ENCODE measurements around the gene AUH.

AUH gene

DNA sequence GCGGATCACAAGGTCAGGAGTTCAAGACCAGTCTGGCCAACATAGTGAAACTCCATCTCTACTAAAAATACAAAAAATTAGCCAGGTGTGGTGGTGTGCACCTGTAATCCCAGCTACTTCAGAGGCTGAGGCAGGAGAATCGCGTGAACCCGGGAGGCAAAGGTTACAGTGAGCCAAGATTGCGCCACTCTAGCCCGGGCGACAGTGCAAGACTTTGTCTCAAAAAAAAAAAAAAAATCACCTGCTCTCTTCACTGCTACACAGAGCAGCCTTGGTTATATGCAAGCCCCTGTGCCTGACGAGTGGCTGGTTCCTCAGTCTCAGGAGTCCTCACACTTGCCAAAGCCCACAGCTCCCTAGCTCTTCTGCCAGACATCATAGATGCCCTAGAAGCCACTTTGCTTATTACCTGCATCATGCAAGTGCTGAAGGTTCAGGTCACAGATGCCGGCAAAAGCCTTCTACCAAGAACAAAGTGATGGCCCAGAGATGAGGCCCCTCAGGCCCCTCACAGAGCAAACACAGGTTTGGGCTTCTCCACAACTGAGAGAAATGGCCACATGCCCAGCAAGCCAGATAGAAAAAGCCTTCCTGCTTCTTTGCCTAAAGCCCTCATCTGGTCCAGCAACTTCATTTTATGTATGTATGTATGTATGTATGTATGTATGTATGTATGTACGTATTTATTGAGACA lies 176.4 kb downstream of the AUH start:
- no peak for DNase-seq

DNA sequence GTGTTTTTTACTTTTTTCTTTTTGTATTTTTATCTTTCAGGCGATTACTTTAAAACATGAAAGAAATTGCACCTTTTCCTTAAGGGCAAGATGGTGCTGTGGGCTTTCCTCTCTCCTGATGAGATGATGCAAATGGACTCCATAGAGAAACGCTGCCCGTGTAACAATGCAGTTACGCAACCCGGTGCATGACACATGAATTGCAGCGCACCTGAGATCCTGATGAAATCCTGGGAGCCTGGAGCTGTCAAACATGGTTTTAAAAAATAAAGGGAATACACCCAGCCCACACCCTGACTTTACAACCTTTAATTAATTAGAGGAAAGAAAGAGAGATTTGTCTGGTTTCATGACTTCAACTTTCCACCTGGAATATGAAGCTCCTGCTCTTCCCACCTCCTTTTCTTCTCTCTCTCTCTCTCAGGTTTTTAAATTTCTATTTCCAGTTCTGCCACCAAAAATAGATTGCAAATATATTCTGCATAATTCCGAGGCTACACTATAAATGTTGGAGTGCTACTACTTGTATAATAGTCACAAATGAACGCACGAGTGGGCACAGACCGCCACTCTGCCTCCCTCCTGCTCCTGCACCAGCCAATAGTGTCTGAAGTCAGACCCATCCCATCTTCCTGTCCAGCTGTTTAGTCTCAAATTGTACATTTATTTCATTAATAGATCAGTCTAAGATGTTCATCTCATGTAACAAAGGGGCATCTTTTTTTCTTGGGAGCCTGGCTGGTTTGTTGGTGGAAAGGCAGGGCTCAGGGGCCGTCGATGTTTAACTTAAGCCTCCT lies 179.1 kb downstream of the AUH start:
- DNase-seq: no peak

DNA sequence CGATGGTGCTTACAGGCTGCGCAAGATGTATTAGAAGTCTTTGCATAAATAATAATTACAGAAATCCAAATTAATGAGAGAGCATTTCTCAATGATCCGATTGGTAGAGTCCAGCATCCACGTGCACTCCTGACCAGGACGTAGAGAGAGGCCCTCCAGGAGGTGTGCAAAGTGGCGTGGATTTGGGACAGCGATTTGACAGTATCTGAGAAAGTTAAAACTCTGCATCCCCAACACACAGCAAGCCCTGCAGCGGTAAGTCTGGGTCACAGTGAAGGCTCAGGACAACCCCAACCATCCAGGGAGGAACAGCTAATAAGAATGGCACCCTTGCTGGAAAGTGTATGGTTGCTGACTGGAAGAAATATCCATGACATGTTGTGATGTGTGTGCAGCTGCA lies 180.2 kb downstream of the AUH start:
- no peak for DNase-seq

DNA sequence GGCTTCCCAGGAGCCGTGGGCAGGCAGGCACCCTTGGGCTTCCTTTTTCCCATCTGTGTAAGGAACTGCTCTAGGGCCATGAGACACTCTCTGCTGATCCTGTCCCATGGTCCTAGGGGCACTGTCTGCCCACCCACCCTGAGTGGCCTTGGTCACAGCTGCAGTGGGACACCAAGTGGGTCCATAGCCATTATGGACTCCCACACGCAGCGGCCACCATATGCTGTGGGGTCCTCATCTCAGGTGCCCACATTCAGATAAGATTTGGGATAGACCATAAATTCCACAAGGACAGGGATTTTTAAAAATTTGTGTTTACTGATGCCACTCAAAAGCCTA lies 180.8 kb downstream of the AUH start:
- no peak for DNase-seq

DNA sequence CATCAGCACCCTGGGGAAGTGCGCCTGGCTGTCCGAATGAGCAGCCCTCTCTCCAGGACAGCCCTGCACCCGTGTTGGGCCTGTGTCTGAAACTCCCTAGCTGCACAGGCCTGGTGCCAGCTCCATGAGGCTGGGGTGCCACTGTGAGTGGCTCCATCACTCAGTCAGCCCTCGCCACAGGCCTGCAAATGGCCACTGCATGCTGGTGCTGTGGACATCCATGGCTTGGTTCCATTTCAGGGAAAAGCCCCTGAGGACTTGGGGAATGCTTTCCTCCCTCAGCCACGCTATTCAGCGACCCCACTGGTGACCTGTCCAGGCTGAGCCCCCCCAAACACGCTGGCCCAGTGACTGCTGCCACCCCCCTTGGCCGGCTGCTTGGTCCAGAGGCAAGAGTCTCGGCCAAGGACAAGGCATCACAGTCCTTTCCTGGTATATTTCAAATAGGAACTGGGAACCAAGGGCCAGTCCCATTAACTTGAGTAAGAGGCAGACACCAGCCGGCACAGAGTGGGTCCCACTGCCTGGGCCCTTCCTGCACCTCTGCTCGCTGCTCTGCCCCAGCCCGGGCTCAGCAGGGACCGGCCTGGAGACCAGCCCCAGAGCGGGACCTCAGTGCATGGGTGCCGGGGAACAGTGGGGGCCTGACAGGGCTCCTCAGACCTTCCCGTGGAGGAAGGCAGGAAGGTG lies 181.3 kb downstream of the AUH start:
- DNase-seq: no peak

DNA sequence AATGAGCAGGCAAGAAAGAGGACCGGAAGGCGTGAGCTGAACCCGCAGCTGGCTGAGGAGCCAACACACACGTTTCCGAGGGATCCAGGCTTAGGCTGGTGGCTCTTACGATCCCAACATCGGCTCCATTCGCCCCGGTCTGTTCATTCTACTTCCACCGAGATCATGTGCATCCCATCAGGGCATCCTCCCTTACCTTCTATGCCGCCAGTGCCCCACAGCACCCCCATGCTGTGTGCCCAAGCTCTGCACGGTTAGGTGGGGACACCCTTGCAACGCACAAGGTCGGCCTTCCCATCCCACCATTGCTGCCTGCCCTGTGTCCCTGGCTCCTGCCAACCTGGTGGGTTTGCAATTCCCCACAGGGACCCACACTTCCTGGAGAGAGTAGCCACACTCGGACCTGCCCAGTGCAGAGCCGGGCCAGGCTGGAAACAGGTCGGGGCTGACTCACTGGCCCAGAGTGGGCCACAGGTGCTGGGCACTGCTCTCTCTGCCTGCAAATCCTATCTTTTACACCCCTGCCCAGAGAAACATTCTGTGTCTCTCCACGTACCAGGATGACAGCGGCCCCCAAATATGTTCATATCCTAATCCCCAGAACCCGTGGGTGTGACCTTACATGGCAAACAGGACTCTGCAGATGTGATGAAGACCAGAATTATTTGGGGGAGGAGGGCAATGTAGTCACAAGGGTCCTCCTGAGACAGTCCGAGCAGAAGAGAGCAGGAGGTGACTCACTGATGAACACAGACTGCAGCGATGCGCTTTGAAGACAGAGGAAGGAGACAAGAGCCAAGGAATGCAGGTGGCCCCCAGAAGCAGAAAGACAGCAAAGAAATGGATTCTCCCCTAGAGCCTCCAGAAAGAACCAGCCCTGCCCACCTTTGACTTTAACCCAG lies 182.2 kb downstream of the AUH start:
- DNase-seq: no peak

DNA sequence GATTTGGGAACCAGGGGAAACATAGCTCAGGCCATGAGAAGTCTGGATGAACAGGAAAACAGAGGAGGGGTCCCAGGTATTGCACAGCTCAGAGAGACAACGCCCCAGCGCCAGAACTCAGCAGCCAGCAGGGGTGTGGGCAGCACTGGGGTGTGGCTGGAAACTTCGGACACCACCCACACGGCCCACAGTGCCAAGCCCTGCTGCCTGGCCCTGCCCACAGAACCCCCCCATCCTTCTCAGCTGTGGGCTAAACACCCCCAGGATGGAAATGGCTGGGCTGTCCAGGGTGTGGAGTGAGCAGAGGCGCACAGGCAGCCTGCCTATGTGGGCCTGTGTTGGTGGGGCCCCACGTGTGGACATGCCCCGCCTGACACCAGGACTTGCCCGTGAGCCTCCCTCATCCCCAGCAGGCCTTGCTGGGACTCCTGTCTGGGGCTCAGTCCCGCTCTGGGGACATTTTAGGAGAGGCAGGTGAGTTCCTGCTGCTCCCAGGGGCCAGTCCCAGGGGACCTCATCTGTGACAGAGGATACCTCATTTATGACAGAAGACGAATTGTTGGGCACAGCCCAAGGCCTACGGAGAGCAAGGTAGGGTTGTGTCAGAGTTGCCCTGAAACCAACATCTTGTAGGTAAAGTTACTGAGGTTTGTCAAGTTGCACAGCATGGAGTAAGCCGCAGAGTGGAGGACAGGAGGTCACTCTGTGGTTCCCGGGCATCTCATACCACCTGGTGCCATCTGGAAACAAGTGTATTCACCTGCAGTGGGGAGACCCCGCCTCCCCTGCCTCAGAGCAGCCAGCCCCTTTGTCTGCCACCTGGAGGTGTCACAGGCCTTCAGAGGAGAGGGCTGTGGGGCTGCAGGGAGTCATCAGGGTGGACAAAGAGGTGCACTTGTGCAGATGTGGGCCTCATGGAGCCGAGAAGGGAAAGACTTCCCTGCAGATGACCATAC lies 183.2 kb downstream of the AUH start:
- no peak for DNase-seq

DNA sequence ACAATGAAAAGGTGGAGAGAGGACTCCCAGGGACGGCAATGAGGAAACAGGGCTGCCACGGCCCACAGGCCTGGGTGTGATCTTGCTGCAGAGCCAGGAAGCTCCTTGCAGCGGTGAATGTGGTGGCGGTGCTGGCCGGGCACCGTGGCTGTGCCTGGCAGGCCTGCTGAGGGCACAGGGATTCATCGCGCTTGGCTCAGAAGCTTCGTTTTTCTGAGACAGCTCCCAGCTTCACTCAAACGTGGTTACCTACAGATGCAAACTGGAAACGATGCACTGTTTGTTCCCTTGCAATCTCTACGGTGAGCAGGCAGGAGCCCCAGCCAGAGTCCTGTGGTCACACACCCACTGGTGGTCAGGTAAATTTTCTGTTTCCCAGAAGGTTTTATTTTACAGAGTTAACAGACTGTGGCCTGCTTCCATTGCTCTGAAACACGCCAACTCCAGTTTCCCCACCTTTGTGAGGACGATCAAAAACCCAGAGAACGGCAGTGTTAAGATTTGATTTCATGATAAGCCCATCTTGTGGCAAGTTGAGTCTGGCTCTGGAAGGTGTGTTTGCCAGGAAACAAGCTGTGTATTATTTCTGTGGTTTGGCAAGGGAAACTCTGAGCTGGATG lies 183.9 kb downstream of the AUH start:
- no peak for DNase-seq

DNA sequence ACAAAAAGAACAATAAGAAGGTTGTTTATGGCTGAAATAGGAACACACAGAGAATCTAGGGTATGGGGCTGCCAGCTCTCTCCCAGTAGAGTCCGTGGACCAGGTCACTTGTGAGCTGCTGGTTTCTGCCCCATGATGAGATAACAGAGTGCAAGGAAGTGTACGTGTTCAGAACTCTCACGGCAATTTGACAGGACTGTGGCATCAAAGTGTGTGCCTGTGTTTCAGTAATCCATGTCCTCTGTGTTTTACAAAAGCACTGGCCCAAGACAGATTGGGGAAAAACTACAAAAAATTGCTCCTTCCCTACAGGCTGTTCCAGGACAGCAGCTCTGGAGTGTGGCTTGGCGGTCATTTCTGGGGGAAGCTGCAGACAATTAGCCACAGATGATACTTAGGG lies 184.6 kb downstream of the AUH start:
- DNase-seq: no peak

DNA sequence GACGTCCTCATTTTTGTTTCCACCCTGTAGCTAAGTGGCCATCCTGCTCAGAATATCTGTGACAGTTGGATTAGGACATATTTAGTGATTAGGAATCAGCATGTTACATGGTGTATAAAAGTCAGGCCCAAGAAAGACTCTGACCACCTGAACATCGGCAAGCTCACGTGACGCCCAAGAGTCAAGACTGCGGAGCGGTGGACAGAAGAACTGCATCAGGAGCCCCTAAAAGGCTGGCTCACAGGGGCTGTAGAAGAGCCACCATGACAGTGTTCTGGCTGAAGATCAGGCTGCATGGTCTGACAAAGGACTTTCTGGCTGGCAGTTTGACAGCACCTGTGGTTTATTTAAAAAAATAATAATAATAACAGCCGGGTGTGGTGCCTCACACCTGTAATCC lies 185.3 kb downstream of the AUH start:
- no peak for DNase-seq

DNA sequence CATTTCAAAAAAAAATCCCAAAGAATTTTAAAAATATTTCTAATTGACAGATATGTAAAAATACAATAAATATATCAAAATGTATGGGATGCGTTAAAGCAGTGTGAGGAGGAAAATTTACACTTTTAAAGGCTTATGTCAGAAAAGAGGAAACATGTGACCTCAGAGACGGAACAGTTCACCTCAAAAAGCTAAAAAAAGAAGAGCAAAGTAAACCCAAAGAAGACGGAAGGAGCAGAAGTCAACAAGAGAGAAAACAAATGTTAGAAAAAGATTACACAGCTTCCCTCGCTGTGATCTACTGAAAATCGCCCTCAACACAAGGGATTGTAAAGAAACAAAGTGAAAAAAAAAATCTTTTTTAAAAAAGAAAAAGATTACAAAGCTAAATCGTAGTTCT lies 186.9 kb downstream of the AUH start:
- DNase-seq: no peak

DNA sequence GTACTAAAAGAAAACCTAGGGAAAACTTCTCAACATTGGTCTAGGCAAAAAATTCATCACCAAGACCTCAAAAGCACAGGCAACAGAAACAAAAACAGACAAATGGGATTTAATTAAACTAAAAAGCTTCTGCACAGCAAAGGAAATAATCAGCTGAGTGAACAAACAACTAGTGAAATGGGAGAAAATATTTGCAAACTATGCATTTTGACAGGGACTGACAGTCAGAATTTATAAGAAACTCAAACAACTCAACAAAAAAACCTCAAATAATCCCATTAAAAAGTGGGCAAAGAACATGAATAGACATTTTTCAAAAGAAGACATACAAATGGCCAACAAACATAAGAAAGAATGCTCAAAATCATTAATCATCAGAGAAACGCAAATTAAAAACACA lies 189.4 kb downstream of the AUH start:
- no peak for DNase-seq

DNA sequence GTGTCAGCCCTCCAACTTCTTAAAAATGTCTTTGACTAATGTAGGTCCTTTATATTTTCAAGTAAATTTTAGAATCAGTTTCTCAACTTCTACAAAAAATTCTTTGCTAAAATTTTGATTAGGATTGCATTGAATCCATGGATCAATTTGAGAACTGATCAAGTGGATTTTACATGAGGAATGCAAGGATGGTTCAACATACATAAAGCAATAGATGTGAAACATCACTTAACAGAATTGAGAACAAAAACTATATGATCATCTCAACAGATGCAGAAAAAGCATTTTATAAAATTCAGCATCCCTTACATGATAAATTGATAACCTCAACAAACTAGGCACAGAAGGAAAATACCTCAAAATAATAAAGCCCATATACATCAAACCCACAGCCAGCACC lies 190.8 kb downstream of the AUH start:
- DNase-seq: no peak

DNA sequence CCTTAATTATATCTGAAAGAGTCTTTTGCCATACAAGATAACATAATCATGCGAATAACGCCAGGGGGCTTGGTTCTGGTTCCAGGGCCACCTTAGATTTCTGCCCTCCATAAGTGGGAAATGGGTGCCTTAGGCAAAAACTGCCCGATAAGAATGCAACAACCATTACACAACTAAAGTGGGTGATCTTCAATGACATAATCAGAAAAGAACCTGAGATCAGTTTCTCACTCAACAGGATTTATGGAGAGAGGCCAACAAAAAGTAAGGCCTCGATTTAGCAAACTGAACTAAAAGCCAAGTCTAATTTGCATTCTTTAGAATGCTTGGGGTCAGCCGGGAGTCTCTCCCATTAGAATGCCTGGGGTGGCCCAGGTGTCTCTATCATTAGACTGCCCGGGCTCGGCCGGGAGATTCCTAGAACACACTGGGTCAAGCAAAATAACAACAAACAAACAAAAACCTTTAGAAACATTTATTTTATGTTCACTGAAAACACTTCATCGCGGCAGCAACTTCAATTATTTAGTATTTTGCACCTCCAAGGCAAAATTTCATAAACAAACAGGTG lies 194.8 kb downstream of the AUH start:
- DNase-seq: no peak

DNA sequence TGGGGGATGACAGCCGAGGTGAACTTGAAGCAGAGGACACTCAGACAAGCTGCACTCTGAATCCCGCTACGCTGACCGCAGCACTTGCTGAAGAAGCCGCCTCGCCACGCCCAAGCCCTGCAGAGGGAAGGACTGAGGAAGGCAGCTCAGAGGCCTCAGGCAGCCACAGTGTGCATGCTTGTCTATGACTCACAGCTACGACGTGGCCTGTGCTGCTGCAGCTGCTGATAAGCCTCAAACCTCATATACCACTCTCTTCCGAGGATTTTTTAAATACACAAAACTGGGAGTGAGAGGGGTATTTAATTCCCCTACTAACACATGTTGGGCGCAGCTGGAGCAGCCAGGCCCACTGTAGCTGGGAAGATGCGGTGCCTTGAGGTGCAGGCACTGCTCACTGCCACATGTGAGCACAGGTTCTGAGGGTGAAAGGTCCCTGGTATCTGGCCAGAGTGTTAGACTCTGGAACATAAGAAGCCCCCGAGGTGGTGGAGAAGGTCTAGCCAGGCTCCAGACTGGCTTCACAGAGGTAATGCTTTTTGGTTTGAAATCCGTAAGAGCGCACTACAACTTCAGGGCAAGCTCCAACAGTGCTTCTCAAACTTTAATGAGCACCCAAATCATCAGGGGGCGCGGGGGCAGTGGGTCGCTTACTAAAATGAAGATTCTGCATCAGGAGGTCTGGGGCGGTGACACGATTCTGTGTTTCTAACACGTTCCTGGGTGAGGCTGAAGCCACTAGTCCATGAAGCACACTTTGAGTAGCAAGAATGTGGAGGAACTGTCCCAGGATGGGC lies 196.8 kb downstream of the AUH start:
- peak; percentile 91 for DNase-seq

Measured in NK-92 treated with Interleukin-12 subunit alpha and Interleukin-12 subunit beta, amount 100 ng/mL, for 24 hours (cell line).